RPMI7951 (cell line): ENCODE measurements around the gene ZBTB42. TPM values are rescaled to one million over a fixed set of nuclear protein-coding genes. Genes with fewer than 3 reads are reported as not detected.

Experiments
- DNase-seq: peaks from one replicate; pipeline ENCODE4 v3.0.0-alpha.2; 2012; ENCODE audit warnings: low read depth
- total RNA-seq: library from RNA; depleted of rRNA; stranded (reverse); fragments of >200 nt; shearing (Covaris generic); gene quantifications from 2 replicates; pipeline ENCODE4 v1.2.3, GENCODE V29; 2014

The ZBTB42 gene
- total RNA-seq, 1 experiment from 2014 or later = 0.84 TPM

DNA sequence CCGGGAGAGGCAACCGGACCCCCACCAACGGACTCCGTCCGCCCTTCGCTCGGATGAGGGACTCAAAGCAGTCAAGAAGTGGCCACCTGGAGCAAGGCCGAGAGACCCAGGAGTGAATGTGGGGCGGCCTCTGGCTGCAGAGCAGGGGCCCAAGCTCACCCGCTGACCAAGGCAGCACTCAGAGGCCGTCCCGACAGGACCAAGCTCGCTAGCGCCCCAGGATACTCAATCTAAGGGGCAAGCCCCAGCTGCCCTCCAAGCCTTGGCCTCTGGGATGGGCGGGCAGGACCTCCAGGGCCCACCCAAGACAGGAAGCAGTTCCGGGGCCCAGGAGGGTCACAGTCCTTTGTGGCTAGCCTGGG is 6.3 kb upstream of the ZBTB42 start:
- DNase-seq = peak; percentile 27

DNA sequence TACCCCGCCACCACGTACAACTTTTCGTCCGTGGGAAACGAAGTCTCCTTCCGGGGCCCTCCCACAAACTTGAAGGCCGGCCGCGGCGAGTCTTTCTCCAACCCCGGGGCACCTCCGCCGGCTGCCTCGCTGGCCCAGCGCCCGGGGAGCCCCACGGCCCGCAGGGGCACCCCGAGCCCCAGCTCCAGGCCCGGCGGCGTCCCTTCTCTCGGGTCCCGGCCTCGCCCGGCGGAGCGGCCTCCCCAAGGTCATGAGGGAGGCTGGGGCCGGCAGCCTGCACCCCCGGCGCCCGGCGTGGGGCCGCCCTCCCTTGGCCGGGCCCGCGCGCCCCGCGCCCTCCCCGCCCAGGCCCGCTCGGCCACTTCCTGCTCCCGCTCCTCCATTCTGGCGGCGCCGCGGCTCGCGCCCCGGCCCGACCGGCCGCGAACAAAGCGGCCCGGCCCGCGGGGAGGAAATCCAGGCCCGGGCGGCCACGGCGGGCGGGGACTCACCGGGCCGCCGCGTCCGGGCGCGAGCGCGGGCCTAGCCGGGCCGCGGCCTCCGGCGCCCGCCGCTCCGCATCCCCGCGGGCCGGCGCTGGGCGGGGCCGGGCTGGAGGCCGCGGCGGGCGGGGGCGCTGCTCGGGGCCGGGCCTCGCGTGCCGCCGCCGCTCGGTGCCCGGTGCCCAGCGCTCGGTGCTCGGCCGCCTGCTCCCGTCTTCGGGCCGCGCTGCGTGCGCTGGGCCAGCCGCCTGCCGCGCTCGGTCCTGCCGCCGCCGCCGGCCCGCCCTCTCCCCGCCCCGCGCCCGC is 5.7 kb upstream of the ZBTB42 start, which contains the start of gene AKT1:
TSS of gene AKT1 (minus strand) at position 756 of the 788 bp plus-strand sequence. CDS start 3,105 bp downstream, outside the sequence.
- DNase-seq = no peak

DNA sequence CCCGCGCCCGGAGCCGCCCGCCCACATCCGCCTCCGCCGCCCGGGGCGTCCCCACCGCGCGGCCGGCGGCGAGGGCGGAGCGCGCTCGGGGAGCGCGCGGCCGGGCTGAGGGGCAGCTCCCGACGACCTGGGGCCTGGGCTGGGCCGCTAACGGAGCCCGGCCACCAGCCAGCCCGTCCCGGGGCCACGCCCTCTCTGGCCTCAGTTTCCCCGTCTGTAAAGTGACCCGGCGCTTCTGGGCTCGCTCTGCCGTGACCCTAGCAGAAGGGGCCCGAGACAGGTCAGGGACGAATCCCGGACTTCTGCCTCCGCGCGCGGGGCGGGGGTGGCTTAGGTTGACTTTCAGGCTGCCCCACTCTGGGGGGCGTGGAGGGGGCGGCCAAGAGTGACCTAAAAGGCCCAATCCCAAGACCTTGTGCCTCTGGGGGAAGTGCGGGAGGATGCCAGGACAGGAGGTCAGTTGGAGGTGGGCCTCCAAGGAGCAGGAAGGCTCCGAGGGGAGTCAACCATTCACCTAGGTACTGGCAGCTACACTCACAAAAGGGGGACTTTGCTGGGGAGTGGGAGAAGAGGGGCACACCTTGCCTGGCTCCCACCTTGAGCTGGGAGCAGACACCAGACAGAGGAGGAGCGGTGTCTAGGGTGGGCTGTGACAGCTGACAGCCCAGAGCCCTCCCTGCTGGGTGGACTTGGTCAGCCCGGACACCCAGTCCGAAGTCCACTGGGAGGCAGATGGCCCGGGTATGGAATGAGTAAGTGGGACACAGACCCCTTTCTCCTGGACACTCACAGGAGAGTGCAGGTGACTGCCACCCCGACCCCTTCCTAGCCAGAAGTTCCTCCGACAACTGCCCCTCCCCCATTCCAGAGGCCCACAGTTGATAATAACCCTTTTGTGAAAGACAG is 4.9 kb upstream of the ZBTB42 start:
- DNase-seq = peak; percentile 43

DNA sequence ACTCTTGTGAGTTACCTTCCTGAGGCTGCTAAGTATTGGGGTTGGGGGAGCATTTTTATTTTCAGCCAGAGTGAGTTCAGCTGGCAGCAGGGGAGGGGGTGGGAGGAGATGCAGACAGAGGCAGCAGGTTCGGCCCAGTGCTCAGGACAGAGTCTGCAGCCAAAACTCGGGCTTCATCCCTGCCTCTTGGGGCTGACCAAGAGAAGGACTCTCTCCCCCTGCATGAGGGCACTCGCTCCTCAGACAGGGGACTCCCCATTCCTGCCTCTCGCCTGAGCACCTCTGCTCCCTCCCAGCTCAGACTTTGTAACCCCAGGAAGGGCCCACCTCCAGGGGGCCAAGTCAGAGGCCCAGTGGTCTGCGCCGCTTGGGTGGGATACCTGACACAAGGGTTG is 4.2 kb upstream of the ZBTB42 start:
- DNase-seq = no peak

GRCh38 chr14:104797115-104798044 is 3.5 kb upstream of the ZBTB42 start:
- DNase-seq = no peak

GRCh38 chr14:104798300-104799243 is 2.3 kb upstream of the ZBTB42 start:
- no peak for DNase-seq

DNA sequence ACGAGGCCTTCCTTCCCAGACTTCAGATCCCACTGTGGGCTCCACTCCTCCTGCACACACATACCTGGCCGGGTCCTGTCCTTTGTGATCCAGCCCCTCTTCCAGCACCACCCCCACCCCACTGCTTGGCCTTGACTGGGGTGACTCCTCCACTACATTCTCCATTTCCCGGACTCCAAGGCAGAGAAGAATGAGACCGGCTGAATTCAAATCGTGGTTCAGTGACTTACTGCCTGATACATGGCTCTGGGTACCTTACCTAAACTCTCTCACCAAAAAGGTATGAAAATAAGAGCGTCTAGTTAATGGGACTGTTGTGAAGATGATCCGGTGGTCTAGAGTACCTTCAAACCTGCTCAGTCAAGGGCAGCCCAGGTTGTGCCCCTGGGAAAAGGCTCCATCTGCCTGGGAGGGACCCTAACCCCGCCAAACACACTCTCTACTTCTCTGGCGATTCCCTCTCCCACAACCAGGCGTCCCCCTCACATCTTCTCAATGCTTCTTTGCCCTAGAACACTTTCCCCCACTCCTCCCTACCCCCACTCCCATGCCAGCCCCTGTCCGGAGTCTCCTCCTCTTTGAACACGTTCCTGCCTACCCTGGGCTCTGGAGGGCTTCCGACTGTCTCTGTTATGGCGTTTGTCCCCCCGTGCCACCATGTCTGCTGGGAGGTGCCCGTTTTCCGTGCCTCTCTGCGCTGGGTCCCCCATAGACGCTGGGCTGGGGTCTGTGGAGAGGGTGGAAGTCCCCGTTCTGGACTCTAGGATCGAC is 1.5 kb upstream of the ZBTB42 start:
- no peak for DNase-seq

DNA sequence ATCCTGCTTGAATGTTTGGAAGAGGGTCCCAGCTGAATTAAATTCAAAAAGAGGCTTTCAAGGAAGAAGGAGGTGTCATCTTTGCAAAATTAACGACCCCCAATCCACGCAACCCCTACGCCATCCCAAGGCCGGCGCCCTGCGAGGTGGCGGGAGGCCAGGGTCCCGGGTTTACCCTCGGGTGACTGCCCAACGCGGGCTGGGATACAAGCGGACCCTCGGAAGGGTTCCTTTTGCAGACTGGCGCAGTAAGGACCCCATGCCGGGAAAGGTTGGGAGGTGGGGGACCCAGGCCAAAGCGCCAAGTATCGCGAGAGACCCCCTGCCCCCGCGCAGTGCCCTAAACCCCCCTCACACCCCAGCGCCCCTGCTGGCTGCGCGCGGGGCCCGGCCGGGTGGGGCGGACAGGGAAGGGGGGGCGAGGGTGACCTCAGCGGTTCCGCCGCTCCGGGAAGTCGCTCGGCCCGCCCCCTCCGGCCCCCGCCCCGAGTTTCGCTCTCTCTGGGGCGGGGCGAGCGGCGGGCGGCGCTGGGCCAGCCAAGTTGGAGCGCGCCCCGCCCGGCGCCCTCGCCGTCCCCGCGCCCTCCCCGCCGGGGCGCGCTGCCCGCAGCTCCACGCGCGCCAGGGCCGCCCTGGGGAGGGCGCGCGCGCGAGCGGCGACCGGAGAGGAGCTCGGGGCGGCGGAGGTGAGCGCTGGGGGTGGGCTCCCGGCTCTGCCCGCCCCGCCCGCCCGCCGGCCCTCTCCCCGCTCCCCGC is 708 bp upstream of the ZBTB42 start:
- DNase-seq = peak; percentile 65

- no peak for DNase-seq
Observed at GRCh38 chr14:104801520-104802393, 856 bp downstream of the ZBTB42 start.

DNA sequence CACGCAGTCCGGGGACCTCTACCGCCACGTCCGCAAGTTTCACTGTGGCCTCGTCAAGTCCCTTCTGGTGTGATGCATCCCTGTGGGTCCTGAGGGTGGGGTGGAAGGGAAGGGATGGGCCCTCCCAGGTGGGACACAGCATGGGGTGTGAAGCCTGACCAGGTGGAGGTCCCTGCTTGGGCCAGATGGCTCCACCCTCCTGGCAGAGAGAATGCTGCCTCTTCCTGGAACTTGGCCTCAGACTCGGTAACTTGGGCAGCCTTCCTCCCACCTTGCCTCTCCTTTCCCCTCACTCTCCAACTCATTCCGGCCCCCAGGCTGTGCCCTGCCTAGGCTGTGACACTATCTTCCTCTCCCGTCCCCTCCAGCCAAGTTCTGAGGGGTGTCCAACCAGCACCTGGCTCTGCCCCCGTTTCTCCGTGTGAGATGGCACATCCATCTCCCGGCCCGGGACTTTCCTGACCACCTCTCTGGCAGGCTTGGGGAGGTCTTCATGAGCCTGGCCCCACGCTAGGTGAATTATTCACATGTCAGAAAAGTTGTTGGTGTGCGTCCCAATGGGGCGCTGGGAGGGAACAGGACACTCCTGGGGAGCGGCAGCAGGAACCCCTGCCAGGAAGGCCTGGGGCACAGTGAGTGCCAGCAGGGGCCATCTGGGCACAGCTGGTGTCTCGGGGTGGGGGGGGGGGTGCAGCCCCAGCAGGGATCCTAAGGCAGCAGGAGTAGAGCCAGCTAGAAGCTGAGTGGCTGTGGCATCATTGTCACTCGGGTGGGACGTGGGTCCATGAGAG is 1.7 kb downstream of the ZBTB42 start:
- DNase-seq = no peak

DNA sequence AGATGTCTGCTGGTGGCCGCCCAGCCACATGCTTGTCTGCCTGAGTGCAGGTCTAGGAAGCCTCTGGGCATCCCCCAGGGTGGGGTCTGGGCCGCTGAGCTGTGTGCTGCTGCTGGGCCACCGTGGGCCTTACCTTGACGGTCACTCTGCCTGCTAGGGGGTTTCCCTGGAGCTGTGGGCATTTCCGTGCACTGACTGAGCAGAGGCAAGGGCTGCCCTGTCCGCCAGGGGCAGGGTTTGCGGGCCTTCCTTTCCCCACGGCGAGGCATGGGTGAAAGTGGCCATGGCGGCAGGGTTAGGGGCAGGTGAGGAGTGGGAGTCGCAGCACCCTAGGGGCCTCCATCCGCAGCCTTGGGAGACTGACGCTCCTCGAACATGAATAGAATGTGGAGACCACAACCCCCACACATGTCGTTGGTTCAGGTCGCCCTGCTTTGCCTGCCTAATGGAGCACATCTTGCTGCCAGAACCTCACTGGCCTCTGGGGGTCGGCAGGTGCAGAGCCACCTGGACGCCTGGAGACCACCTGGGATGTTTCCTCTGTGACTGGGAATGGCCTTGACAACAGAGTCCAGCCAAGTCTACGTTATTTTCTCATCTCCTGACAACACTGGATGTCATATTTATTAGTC is 2.5 kb downstream of the ZBTB42 start:
- DNase-seq = no peak

DNA sequence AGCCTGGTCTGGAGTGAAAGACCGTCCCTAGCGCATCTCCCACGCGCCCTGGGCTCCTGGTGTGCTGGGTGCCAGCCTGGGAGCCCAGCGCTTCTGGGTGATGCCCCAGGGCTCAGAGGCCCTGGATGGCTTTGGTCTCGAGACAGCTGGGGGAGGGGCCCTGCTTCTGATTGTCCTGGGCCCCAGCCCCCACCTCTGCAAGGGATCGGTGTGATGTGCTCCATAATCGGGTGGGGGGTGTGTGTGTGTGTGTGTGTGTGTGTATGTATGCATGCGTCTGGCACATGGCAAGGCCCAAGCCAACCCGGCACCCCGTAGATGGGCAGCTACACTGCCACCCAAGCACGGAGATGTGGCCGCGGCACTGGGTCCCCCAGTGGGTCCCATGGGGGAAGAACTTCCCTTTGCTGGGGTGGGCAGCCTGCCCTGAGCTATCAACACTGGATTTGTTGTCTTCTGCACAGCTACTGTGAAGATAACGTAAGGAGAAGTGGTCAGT is 3.1 kb downstream of the ZBTB42 start:
- DNase-seq = peak; percentile 22

- no peak for DNase-seq
Observed at GRCh38 chr14:104804481-104805325, 3.8 kb downstream of the ZBTB42 start.

- DNase-seq = peak; percentile 86
Observed at GRCh38 chr14:104805326-104805678, 4.4 kb downstream of the ZBTB42 start.

GRCh38 chr14:104805941-104806624 is 5.2 kb downstream of the ZBTB42 start:
- DNase-seq = peak; percentile 20
